ENCODE data around the gene RBPMS2.

RBPMS2 gene

GRCh38 chr15:64703632-64703959, 71.8 kb downstream of the RBPMS2 start:
- H2AFZ ChIP-seq (ENCODE audit: low read length), result peak overlapping the region; percentile 60
- H3K14ac ChIP-seq (ENCODE audit: low read length), result no peak overlapping the region
- H3K9me3 ChIP-seq (replicated peaks in 1 of 2; ENCODE audit: control insufficient read depth in 2 of 2, insufficient read depth in 1 of 2, low read depth in 1 of 2, low read length in 2 of 2), result no peaks in the 10 kb centered on the region
- no peak overlapping the region for H2BK15ac ChIP-seq (ENCODE audit: low read length)
- no peak overlapping the region for H4K91ac ChIP-seq (ENCODE audit: low read depth, low read length, poor library complexity)
- no peak overlapping the region for H3K18ac ChIP-seq (ENCODE audit: low read length)
- no peak overlapping the region for H2AK5ac ChIP-seq (ENCODE audit: low read depth, low read length)
- H3K79me1 ChIP-seq (ENCODE audit: low read depth, low read length), result peaks cover 3% of the 10 kb centered on the region
- no peak overlapping the region for H3K23ac ChIP-seq (ENCODE audit: low read depth, low read length, poor library complexity)
- no peaks in the 10 kb centered on the region for H3K27me3 ChIP-seq (ENCODE audit: control insufficient read depth in 3 of 3, insufficient read depth in 3 of 3, low read depth in 1 of 3, low read length in 3 of 3)
- H2BK120ac ChIP-seq (ENCODE audit: low read depth, low read length), result no peak overlapping the region
- H3K4me2 ChIP-seq (ENCODE audit: insufficient read depth, low read length, poor library complexity, severe bottlenecking), result peak overlapping the region; percentile 79
- H3K4ac ChIP-seq (ENCODE audit: low read length), result no peak overlapping the region
- peaks cover 19 to 34% of the 10 kb centered on the region in 2 donors for H3K4me1 ChIP-seq (ENCODE audit: control insufficient read depth in 2 of 2, insufficient read depth in 1 of 2, low read depth in 1 of 2, low read length in 2 of 2)
- no peak overlapping the region for H2BK12ac ChIP-seq (ENCODE audit: low read length)
- DNase-seq (ENCODE audit: low spot score), result no peak
- H3K4me3 ChIP-seq (ENCODE audit: low read length in 2 of 2), result peak overlapping the region in 1 of 2 donors; percentile 50
- H2BK5ac ChIP-seq (ENCODE audit: low read length), result no peak overlapping the region
- peak overlapping the region; percentile 38 for H3K9ac ChIP-seq (ENCODE audit: low read depth, low read length, poor library complexity)
- H3K36me3 ChIP-seq (replicated peaks in 1 of 2; ENCODE audit: control insufficient read depth in 2 of 2, insufficient read depth in 2 of 2, low read length in 2 of 2), result peaks cover 2 to 8% of the 10 kb centered on the region in 2 donors
- no peak overlapping the region for H4K8ac ChIP-seq (ENCODE audit: low read depth, low read length)
- WGBS, 2 donors (ENCODE audit: extremely low coverage in 2 of 2, insufficient read length in 2 of 2, insufficient replicate concordance in 1 of 2), result no CpG with 5 or more reads among the region's 7 CpGs
- H3K27ac ChIP-seq (replicated peaks; ENCODE audit: low read length), result no peak overlapping the region

GRCh38 chr15:64702816-64703631, 72.4 kb downstream of the RBPMS2 start:
- Histone ChIP-seq H2BK12ac (ENCODE audit: low read length) (no peak overlapping the region), H3K9me3 (replicated peaks in 1 of 2; ENCODE audit: control insufficient read depth in 2 of 2, insufficient read depth in 1 of 2, low read depth in 1 of 2, low read length in 2 of 2) (no peaks in the 10 kb centered on the region), H2BK15ac (ENCODE audit: low read length) (no peak overlapping the region), H2BK5ac (ENCODE audit: low read length) (peak overlapping the region; percentile 88), H3K27ac (replicated peaks; ENCODE audit: low read length) (peak overlapping the region; percentile 91), H2BK120ac (ENCODE audit: low read depth, low read length) (no peak overlapping the region), H3K4me1 (ENCODE audit: control insufficient read depth in 2 of 2, insufficient read depth in 1 of 2, low read depth in 1 of 2, low read length in 2 of 2) (peaks cover 19 to 34% of the 10 kb centered on the region in 2 donors), H3K23ac (ENCODE audit: low read depth, low read length, poor library complexity) (peak overlapping the region; percentile 90), H2AFZ (ENCODE audit: low read length) (peak overlapping the region; percentile 84), H3K27me3 (ENCODE audit: control insufficient read depth in 3 of 3, insufficient read depth in 3 of 3, low read depth in 1 of 3, low read length in 3 of 3) (no peaks in the 10 kb centered on the region), H3K18ac (ENCODE audit: low read length) (peak overlapping the region; percentile 98), H3K79me1 (ENCODE audit: low read depth, low read length) (peaks cover 3% of the 10 kb centered on the region), H3K4me2 (ENCODE audit: insufficient read depth, low read length, poor library complexity, severe bottlenecking) (peak overlapping the region; percentile 94), H3K9ac (ENCODE audit: low read depth, low read length, poor library complexity) (peak overlapping the region; percentile 90), H3K14ac (ENCODE audit: low read length) (peak overlapping the region; percentile 76), H3K36me3 (replicated peaks in 1 of 2; ENCODE audit: control insufficient read depth in 2 of 2, insufficient read depth in 2 of 2, low read length in 2 of 2) (peaks cover 2 to 14% of the 10 kb centered on the region in 2 donors), H4K91ac (ENCODE audit: low read depth, low read length, poor library complexity) (no peak overlapping the region), H4K8ac (ENCODE audit: low read depth, low read length) (no peak overlapping the region), H3K4ac (ENCODE audit: low read length) (no peak overlapping the region), H3K4me3 (ENCODE audit: low read length in 2 of 2) (peak overlapping the region; percentile 80 to 91), H2AK5ac (ENCODE audit: low read depth, low read length) (peak overlapping the region; percentile 33)
- WGBS, 2 donors (ENCODE audit: extremely low coverage in 2 of 2, insufficient read length in 2 of 2, insufficient replicate concordance in 1 of 2), result no CpG with 5 or more reads among the region's 62 CpGs
- peak; percentile 94 for DNase-seq (ENCODE audit: low spot score)

- H3K4me3 ChIP-seq (ENCODE audit: low read length in 2 of 2), result peak overlapping the region; percentile 80 to 91
- H3K23ac ChIP-seq (ENCODE audit: low read depth, low read length, poor library complexity), result no peak overlapping the region
- no peak overlapping the region for H2BK15ac ChIP-seq (ENCODE audit: low read length)
- no peak overlapping the region for H3K18ac ChIP-seq (ENCODE audit: low read length)
- H3K9me3 ChIP-seq (replicated peaks in 1 of 2; ENCODE audit: control insufficient read depth in 2 of 2, insufficient read depth in 1 of 2, low read depth in 1 of 2, low read length in 2 of 2), result no peaks in the 10 kb centered on the region
- H2AFZ ChIP-seq (ENCODE audit: low read length), result no peak overlapping the region
- WGBS, 2 donors (ENCODE audit: extremely low coverage in 2 of 2, insufficient read length in 2 of 2, insufficient replicate concordance in 1 of 2), result no CpG with 5 or more reads among the region's 5 CpGs
- H3K9ac ChIP-seq (ENCODE audit: low read depth, low read length, poor library complexity), result no peak overlapping the region
- peak; percentile 51 for DNase-seq (ENCODE audit: low spot score)
- H4K8ac ChIP-seq (ENCODE audit: low read depth, low read length), result no peak overlapping the region
- no peak overlapping the region for H2BK5ac ChIP-seq (ENCODE audit: low read length)
- H3K27ac ChIP-seq (replicated peaks; ENCODE audit: low read length), result peak overlapping the region; percentile 91
- peaks cover 3% of the 10 kb centered on the region for H3K79me1 ChIP-seq (ENCODE audit: low read depth, low read length)
- H3K4ac ChIP-seq (ENCODE audit: low read length), result no peak overlapping the region
- peaks cover 19 to 34% of the 10 kb centered on the region in 2 donors for H3K4me1 ChIP-seq (ENCODE audit: control insufficient read depth in 2 of 2, insufficient read depth in 1 of 2, low read depth in 1 of 2, low read length in 2 of 2)
- no peaks in the 10 kb centered on the region for H3K27me3 ChIP-seq (ENCODE audit: control insufficient read depth in 3 of 3, insufficient read depth in 3 of 3, low read depth in 1 of 3, low read length in 3 of 3)
- H2BK120ac ChIP-seq (ENCODE audit: low read depth, low read length), result no peak overlapping the region
- peaks cover 2 to 26% of the 10 kb centered on the region in 2 donors for H3K36me3 ChIP-seq (replicated peaks in 1 of 2; ENCODE audit: control insufficient read depth in 2 of 2, insufficient read depth in 2 of 2, low read length in 2 of 2)
- no peak overlapping the region for H4K91ac ChIP-seq (ENCODE audit: low read depth, low read length, poor library complexity)
- H3K14ac ChIP-seq (ENCODE audit: low read length), result no peak overlapping the region
- no peak overlapping the region for H2BK12ac ChIP-seq (ENCODE audit: low read length)
- H3K4me2 ChIP-seq (ENCODE audit: insufficient read depth, low read length, poor library complexity, severe bottlenecking), result peak overlapping the region; percentile 94
- H2AK5ac ChIP-seq (ENCODE audit: low read depth, low read length), result no peak overlapping the region
Measured at GRCh38 chr15:64701482-64702184, 73.8 kb downstream of the RBPMS2 start.

GRCh38 chr15:64701051-64701450, 74.3 kb downstream of the RBPMS2 start:
- peak overlapping the region; percentile 13 to 80 for H3K4me3 ChIP-seq (ENCODE audit: low read length in 2 of 2)
- H3K27me3 ChIP-seq (ENCODE audit: control insufficient read depth in 3 of 3, insufficient read depth in 3 of 3, low read depth in 1 of 3, low read length in 3 of 3), result no peaks in the 10 kb centered on the region
- H3K23ac ChIP-seq (ENCODE audit: low read depth, low read length, poor library complexity), result no peak overlapping the region
- H3K18ac ChIP-seq (ENCODE audit: low read length), result no peak overlapping the region
- peaks cover 2 to 32% of the 10 kb centered on the region in 2 donors for H3K36me3 ChIP-seq (replicated peaks in 1 of 2; ENCODE audit: control insufficient read depth in 2 of 2, insufficient read depth in 2 of 2, low read length in 2 of 2)
- no peak overlapping the region for H2AFZ ChIP-seq (ENCODE audit: low read length)
- H2BK120ac ChIP-seq (ENCODE audit: low read depth, low read length), result no peak overlapping the region
- H4K91ac ChIP-seq (ENCODE audit: low read depth, low read length, poor library complexity), result no peak overlapping the region
- H3K4ac ChIP-seq (ENCODE audit: low read length), result no peak overlapping the region
- no peak overlapping the region for H4K8ac ChIP-seq (ENCODE audit: low read depth, low read length)
- peak overlapping the region; percentile 94 for H3K4me2 ChIP-seq (ENCODE audit: insufficient read depth, low read length, poor library complexity, severe bottlenecking)
- WGBS, 2 donors (ENCODE audit: extremely low coverage in 2 of 2, insufficient read length in 2 of 2, insufficient replicate concordance in 1 of 2), result no CpG with 5 or more reads among the region's 3 CpGs
- H2BK5ac ChIP-seq (ENCODE audit: low read length), result no peak overlapping the region
- peak overlapping the region; percentile 91 for H3K27ac ChIP-seq (replicated peaks; ENCODE audit: low read length)
- no peaks in the 10 kb centered on the region for H3K9me3 ChIP-seq (replicated peaks in 1 of 2; ENCODE audit: control insufficient read depth in 2 of 2, insufficient read depth in 1 of 2, low read depth in 1 of 2, low read length in 2 of 2)
- peaks cover 21 to 34% of the 10 kb centered on the region in 2 donors for H3K4me1 ChIP-seq (ENCODE audit: control insufficient read depth in 2 of 2, insufficient read depth in 1 of 2, low read depth in 1 of 2, low read length in 2 of 2)
- H3K14ac ChIP-seq (ENCODE audit: low read length), result no peak overlapping the region
- no peak overlapping the region for H3K9ac ChIP-seq (ENCODE audit: low read depth, low read length, poor library complexity)
- DNase-seq (ENCODE audit: low spot score), result no peak
- peaks cover 3% of the 10 kb centered on the region for H3K79me1 ChIP-seq (ENCODE audit: low read depth, low read length)
- H2AK5ac ChIP-seq (ENCODE audit: low read depth, low read length), result no peak overlapping the region
- H2BK15ac ChIP-seq (ENCODE audit: low read length), result no peak overlapping the region
- no peak overlapping the region for H2BK12ac ChIP-seq (ENCODE audit: low read length)

Data from neuronal stem cell (in vitro differentiated cells).